TTC549 (cell line): Measurements from ENCODE around the gene CLIC1.

ENCODE experiments used
- FAIRE-seq: peaks from 2 replicates; lab custom pipeline; 2012; peaks lifted over from hg19 to GRCh38; lab: Jason Lieb, UNC

The CLIC1 gene

GRCh38 chr6:31736021-31736767, at the start of gene CLIC1:
CLIC1 (minus strand) TSS chr6:31736530; CDS start chr6:31736300, 230 bp downstream.
- FAIRE-seq = no peak

GRCh38 chr6:31785475-31785874, 49.1 kb upstream of the CLIC1 start:
- FAIRE-seq = no peak

- no peak for FAIRE-seq
Measured at GRCh38 chr6:31784098-31784925, 48.0 kb upstream of the CLIC1 start.

GRCh38 chr6:31782126-31782855, 46.0 kb upstream of the CLIC1 start:
- FAIRE-seq = no peak

- FAIRE-seq = no peak
Measured at GRCh38 chr6:31781244-31782125, 45.2 kb upstream of the CLIC1 start.

- no peak for FAIRE-seq
Measured at GRCh38 chr6:31780507-31781243, 44.3 kb upstream of the CLIC1 start.

- FAIRE-seq = no peak
Measured at GRCh38 chr6:31779908-31780307, 43.6 kb upstream of the CLIC1 start.

GRCh38 chr6:31778999-31779885, 42.9 kb upstream of the CLIC1 start:
- no peak for FAIRE-seq

GRCh38 chr6:31778193-31778592, 41.9 kb upstream of the CLIC1 start:
- no peak for FAIRE-seq

- no peak for FAIRE-seq
Measured at GRCh38 chr6:31777667-31778050, 41.3 kb upstream of the CLIC1 start.

GRCh38 chr6:31776989-31777666, 40.8 kb upstream of the CLIC1 start, which contains the start of gene VWA7:
VWA7 (minus strand) TSS chr6:31777328; CDS start chr6:31776779, 549 bp downstream.
- FAIRE-seq = no peak

- FAIRE-seq = no peak
Measured at GRCh38 chr6:31776485-31776988, 40.2 kb upstream of the CLIC1 start.

- no peak for FAIRE-seq
Measured at GRCh38 chr6:31775633-31776484, 39.5 kb upstream of the CLIC1 start.

- FAIRE-seq = no peak
Measured at GRCh38 chr6:31775184-31775583, 38.9 kb upstream of the CLIC1 start.

GRCh38 chr6:31771992-31772358, 35.6 kb upstream of the CLIC1 start:
- no peak for FAIRE-seq

- no peak for FAIRE-seq
Measured at GRCh38 chr6:31770860-31771259, 34.5 kb upstream of the CLIC1 start.

GRCh38 chr6:31769684-31770371, 33.5 kb upstream of the CLIC1 start:
- FAIRE-seq = no peak
